Neural progenitor cell (in vitro differentiated cells): Measurements from ENCODE around the gene CCL15.

Experiments used
- EZH2 ChIP-seq: fragments of 200-600 bp; sonication (generic); IDR thresholded peaks from 2 replicates; pipeline ENCODE4 v1.6.1; 2017; ENCODE audit warnings: antibody characterized with exemption, mild to moderate bottlenecking, moderate library complexity
- EZH2phosphoT487 ChIP-seq: fragments of 200-600 bp; sonication (generic); IDR thresholded peaks from 2 replicates; pipeline ENCODE4 v1.6.1; 2017; ENCODE audit warnings: antibody characterized with exemption
- TF ChIP-seq, protein P1 (sequence below): fragments of 200-600 bp; sonication (generic); IDR thresholded peaks from 2 replicates; pipeline ENCODE4 v1.5.1; 2017; ENCODE audit warnings: antibody characterized with exemption, mild to moderate bottlenecking

GRCh38 chr17:35991075-35991474 lies 10.3 kb downstream of the CCL15 start:
- TF ChIP-seq, protein P1, sequence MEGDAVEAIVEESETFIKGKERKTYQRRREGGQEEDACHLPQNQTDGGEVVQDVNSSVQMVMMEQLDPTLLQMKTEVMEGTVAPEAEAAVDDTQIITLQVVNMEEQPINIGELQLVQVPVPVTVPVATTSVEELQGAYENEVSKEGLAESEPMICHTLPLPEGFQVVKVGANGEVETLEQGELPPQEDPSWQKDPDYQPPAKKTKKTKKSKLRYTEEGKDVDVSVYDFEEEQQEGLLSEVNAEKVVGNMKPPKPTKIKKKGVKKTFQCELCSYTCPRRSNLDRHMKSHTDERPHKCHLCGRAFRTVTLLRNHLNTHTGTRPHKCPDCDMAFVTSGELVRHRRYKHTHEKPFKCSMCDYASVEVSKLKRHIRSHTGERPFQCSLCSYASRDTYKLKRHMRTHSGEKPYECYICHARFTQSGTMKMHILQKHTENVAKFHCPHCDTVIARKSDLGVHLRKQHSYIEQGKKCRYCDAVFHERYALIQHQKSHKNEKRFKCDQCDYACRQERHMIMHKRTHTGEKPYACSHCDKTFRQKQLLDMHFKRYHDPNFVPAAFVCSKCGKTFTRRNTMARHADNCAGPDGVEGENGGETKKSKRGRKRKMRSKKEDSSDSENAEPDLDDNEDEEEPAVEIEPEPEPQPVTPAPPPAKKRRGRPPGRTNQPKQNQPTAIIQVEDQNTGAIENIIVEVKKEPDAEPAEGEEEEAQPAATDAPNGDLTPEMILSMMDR: no peak
- no peak for TF ChIP-seq EZH2
- TF ChIP-seq EZH2phosphoT487: no peak
